OCI-LY7 (cell line): ENCODE results near the gene TP53I11. TPM values are rescaled to one million over a fixed set of nuclear protein-coding genes. Genes with fewer than 3 reads are reported as not detected.

Experiments used
- BruUV-seq: library from RNA; stranded (reverse); fragments of 400-500 nt; replicated peaks from 2 replicates; lab custom pipeline; 2021; lab: Mats Ljungman, UMichigan
- CTCF ChIA-PET: fragments of 300-600 bp; sonication (Branson Sonifier 250); formaldehyde crosslinking; loops from one replicate; lab custom pipeline; 2022; ENCODE audit warnings: antibody characterized with exemption; ENCODE audit not compliant: unreplicated experiment; lab: Charles Lee
- POLR2A ChIA-PET: fragments of 300-600 bp; sonication (Branson Sonifier 250); formaldehyde crosslinking; loops from one replicate; lab custom pipeline; 2022; ENCODE audit warnings: antibody characterized with exemption; lab: Charles Lee
- DNase-seq: peaks from one replicate; pipeline ENCODE4 v3.0.0-alpha.2; 2015; ENCODE audit warnings: low spot score
- H2AFZ ChIP-seq: fragments of 200-600 bp; sonication (generic), shearing (Covaris generic); 2 replicates; pipeline ENCODE4 v1.6.1; 2014; ENCODE audit warnings: mild to moderate bottlenecking, antibody characterized with exemption, low read length, moderate library complexity
- H3K27ac ChIP-seq: fragments of 200-600 bp; sonication (generic); 2 replicates; pipeline ENCODE4 v1.5.1; 2014; ENCODE audit warnings: mixed run types, low read depth, mild to moderate bottlenecking, moderate library complexity, low read length, inconsistent platforms; ENCODE audit not compliant: poor library complexity, severe bottlenecking
- H3K36me3 ChIP-seq: fragments of 200-600 bp; sonication (generic); 2 replicates; pipeline ENCODE4 v1.6.1; 2014; ENCODE audit warnings: mild to moderate bottlenecking, antibody characterized with exemption, low read length, moderate library complexity, mixed read lengths; ENCODE audit not compliant: insufficient read depth
- H3K4me1 ChIP-seq: fragments of 200-600 bp; sonication (generic); 2 replicates; pipeline ENCODE4 v1.5.1; 2014; ENCODE audit warnings: mild to moderate bottlenecking, low read length; ENCODE audit not compliant: insufficient read depth, poor library complexity, severe bottlenecking
- H3K4me2 ChIP-seq: fragments of 200-600 bp; sonication (generic); 2 replicates; pipeline ENCODE4 v1.6.1; 2014; ENCODE audit warnings: mild to moderate bottlenecking, low read length
- H3K4me3 ChIP-seq: fragments of 200-600 bp; sonication (generic); 2 replicates; pipeline ENCODE4 v1.5.1; 2014; ENCODE audit warnings: mild to moderate bottlenecking, low read depth, low read length; ENCODE audit not compliant: poor library complexity, severe bottlenecking
- H3K79me2 ChIP-seq: fragments of 200-600 bp; sonication (generic); 2 replicates; pipeline ENCODE4 v1.6.1; 2016; ENCODE audit warnings: low read depth, mild to moderate bottlenecking, low read length, moderate library complexity, mixed read lengths; ENCODE audit not compliant: insufficient read depth
- H3K9me2 ChIP-seq: fragments of 200-600 bp; sonication (generic); 2 replicates; pipeline ENCODE4 v1.6.1; 2016; ENCODE audit warnings: mild to moderate bottlenecking, low read length, mixed read lengths; ENCODE audit not compliant: insufficient read depth
- H3K9me3 ChIP-seq: fragments of 200-600 bp; sonication (generic); 2 replicates; pipeline ENCODE4 v1.6.1; 2014; ENCODE audit warnings: mild to moderate bottlenecking, mixed run types, low read length, mixed read lengths
- H4K20me1 ChIP-seq: fragments of 200-600 bp; sonication (generic); 2 replicates; pipeline ENCODE4 v1.6.1; 2014; ENCODE audit warnings: mild to moderate bottlenecking, antibody characterized with exemption, low read length, moderate library complexity, mixed read lengths; ENCODE audit not compliant: insufficient read depth
- CTCF ChIP-seq: fragments of 200-600 bp; sonication (generic); conservative IDR thresholded peaks from 2 replicates; pipeline ENCODE4 v1.5.1; 2014; ENCODE audit warnings: mild to moderate bottlenecking, antibody characterized with exemption, low read length, moderate library complexity, mixed read lengths
- EZH2phosphoT487 ChIP-seq: fragments of 200-600 bp; sonication (generic); IDR thresholded peaks from 2 replicates; pipeline ENCODE4 v1.6.1; 2018; ENCODE audit warnings: low read depth, borderline replicate concordance, mild to moderate bottlenecking, mixed run types, antibody characterized with exemption, low read length, moderate library complexity, mixed read lengths
- intact Hi-C: fragments of 100-400 bp; cut with micrococcal nuclease; formaldehyde crosslinking; loops from one replicate; pipeline ENCODE4 v1.10.0; 2022; ENCODE audit not compliant: unreplicated experiment
- total RNA-seq, 2 experiments: library from RNA; depleted of rRNA in 1 of 2; stranded (reverse); fragments of >200 nt in 1 of 2; shearing (Covaris generic) in 1 of 2; gene quantifications; 2 replicates each; pipeline ENCODE4 v1.2.3, GENCODE V29; 2014 to 2022

Gene TP53I11
- total RNA-seq, 2 experiments from 2014 or later, result 0.25 to 0.51 TPM

GRCh38 chr11:44936951-44937543 is 13.6 kb downstream of the TP53I11 start:
- Histone ChIP-seq H3K9me3 (no peaks in the 10 kb centered on the region), H3K4me1 (no peaks in the 10 kb centered on the region), H3K9me2 (no peaks in the 10 kb centered on the region), H2AFZ (no peak overlapping the region), H3K27ac (no peak overlapping the region), H3K4me3 (no peak overlapping the region), H3K4me2 (no peak overlapping the region), H3K36me3 (no peaks in the 10 kb centered on the region), H4K20me1 (no peaks in the 10 kb centered on the region), H3K79me2 (no peaks in the 10 kb centered on the region)
- no TSS peak for BruUV-seq
- CTCF ChIA-PET, result interaction anchor here (0.7 to 3.7 kb wide), 7 partner anchors 9 to 173 kb away, joined by 3 to 48 read pairs (median 6); no protein-coding TSS in a partner anchor
- TF ChIP-seq EZH2phosphoT487 (no peak), CTCF (no peak)
- POLR2A ChIA-PET, result interaction anchor here (0.7 to 3.1 kb wide), 3 partner anchors 102 to 172 kb away, joined by 3 to 12 read pairs (median 4); no protein-coding TSS in a partner anchor
- intact Hi-C loops, result loop anchor here (1.0 to 5.0 kb wide), 4 partner anchors 80 to 355 kb away; no protein-coding TSS in a partner anchor
- DNase-seq, result no peak

GRCh38 chr11:44936525-44936924 is 14.2 kb downstream of the TP53I11 start:
- no peaks in the 10 kb centered on the region for H4K20me1 ChIP-seq
- no peak overlapping the region for H2AFZ ChIP-seq
- CTCF ChIA-PET, result interaction anchor here (0.5 to 3.7 kb wide), 8 partner anchors 9 to 176 kb away, joined by 3 to 48 read pairs (median 6); no protein-coding TSS in a partner anchor
- no TSS peak for BruUV-seq
- H3K79me2 ChIP-seq, result no peaks in the 10 kb centered on the region
- DNase-seq, result peak; percentile 80
- H3K4me2 ChIP-seq, result no peak overlapping the region
- TF ChIP-seq CTCF (peak; percentile 95), EZH2phosphoT487 (no peak)
- H3K4me3 ChIP-seq, result no peak overlapping the region
- H3K27ac ChIP-seq, result no peak overlapping the region
- no peaks in the 10 kb centered on the region for H3K4me1 ChIP-seq
- H3K36me3 ChIP-seq, result no peaks in the 10 kb centered on the region
- H3K9me3 ChIP-seq, result no peaks in the 10 kb centered on the region
- intact Hi-C loops, result loop anchor here (1.0 to 5.0 kb wide), 4 partner anchors 81 to 356 kb away; no protein-coding TSS in a partner anchor
- H3K9me2 ChIP-seq, result no peaks in the 10 kb centered on the region
- POLR2A ChIA-PET, result interaction anchor here (0.7 to 3.1 kb wide), 3 partner anchors 102 to 172 kb away, joined by 3 to 12 read pairs (median 4); no protein-coding TSS in a partner anchor
